IPS-NIHi11 (cell line): ENCODE measurements around the gene SNRNP70.
A peak's percentile ranks its signal among the peaks of the same experiment; 100 is the strongest.
"Not testable (repeated sequence)": the region's sequence is repeated elsewhere in the genome, so short reads cannot be mapped to it uniquely, and the experiment has no call there.

ENCODE experiments used
- DNase-seq: peaks from one replicate; pipeline ENCODE4 v3.0.0; 2012; ENCODE audit warnings: mixed read lengths, low spot score

Gene SNRNP70

GRCh38 chr19:49085020-49085867 is at the start of gene SNRNP70:
Gene SNRNP70, plus strand, starts transcription at chr19:49085451. Its CDS starts 964 bp downstream, at chr19:49086415.
- DNase-seq, result peak; percentile 99

GRCh38 chr19:49036815-49037214 is 48.4 kb upstream of the SNRNP70 start, which contains the start of gene CGB1:
Gene CGB1, minus strand, starts transcription at chr19:49036895. Its CDS starts 184 bp downstream, at chr19:49036711.
- DNase-seq, result peak; percentile 65

- not testable (repeated sequence) for DNase-seq
Measured at GRCh38 chr19:49038111-49038510, 47.1 kb upstream of the SNRNP70 start.

GRCh38 chr19:49038557-49039276 is 46.5 kb upstream of the SNRNP70 start:
- DNase-seq, result not testable (repeated sequence)

GRCh38 chr19:49039736-49040135 is 45.5 kb upstream of the SNRNP70 start:
- DNase-seq, result not testable (repeated sequence)

GRCh38 chr19:49042177-49042576 is 43.1 kb upstream of the SNRNP70 start:
- no peak for DNase-seq

- not testable (repeated sequence) for DNase-seq
Measured at GRCh38 chr19:49042666-49043065, 42.6 kb upstream of the SNRNP70 start.

- not testable (repeated sequence) for DNase-seq
Measured at GRCh38 chr19:49043548-49043947, 41.7 kb upstream of the SNRNP70 start, which contains the start of gene CGB5. Gene CGB5, plus strand, starts transcription at chr19:49043848. Its CDS starts 362 bp downstream, at chr19:49044210.

- DNase-seq, result not testable (repeated sequence)
Measured at GRCh38 chr19:49049011-49049410, 36.2 kb upstream of the SNRNP70 start, which contains the start of gene CGB8. Gene CGB8, minus strand, starts transcription at chr19:49049111. Its CDS starts 372 bp downstream, at chr19:49048739.

- DNase-seq, result not testable (repeated sequence)
Measured at GRCh38 chr19:49049834-49050233, 35.4 kb upstream of the SNRNP70 start.

- not testable (repeated sequence) for DNase-seq
Measured at GRCh38 chr19:49050376-49051033, 34.7 kb upstream of the SNRNP70 start.

GRCh38 chr19:49056101-49056901 is 28.9 kb upstream of the SNRNP70 start:
- DNase-seq, result peak; percentile 91

GRCh38 chr19:49056902-49057596 is 28.2 kb upstream of the SNRNP70 start:
- DNase-seq, result peak; percentile 2

GRCh38 chr19:49057636-49058234 is 27.5 kb upstream of the SNRNP70 start, which contains the start of gene CGB7:
Gene CGB7, minus strand, starts transcription at chr19:49057749. Its CDS starts 2,374 bp downstream, at chr19:49055375.
- DNase-seq, result peak; percentile 87

- DNase-seq, result peak; percentile 56
Measured at GRCh38 chr19:49058562-49058961, 26.7 kb upstream of the SNRNP70 start.

- DNase-seq, result peak; percentile 1
Measured at GRCh38 chr19:49059053-49059452, 26.2 kb upstream of the SNRNP70 start.

- DNase-seq, result no peak
Measured at GRCh38 chr19:49061000-49061399, 24.3 kb upstream of the SNRNP70 start.

- DNase-seq, result peak; percentile 4
Measured at GRCh38 chr19:49061445-49061844, 23.8 kb upstream of the SNRNP70 start.

GRCh38 chr19:49064029-49064629 is 21.1 kb upstream of the SNRNP70 start:
- DNase-seq, result peak; percentile 25
